Medulla oblongata (tissue), 1 donor: Measurements from ENCODE around the gene KIZ.
A peak's percentile ranks its signal among the peaks of the same experiment; 100 is the strongest.

Experiments used
- DNase-seq: peaks from one replicate; pipeline ENCODE4 v3.0.0-alpha.2; 2015; ENCODE audit errors: extremely low spot score

The KIZ gene

DNA sequence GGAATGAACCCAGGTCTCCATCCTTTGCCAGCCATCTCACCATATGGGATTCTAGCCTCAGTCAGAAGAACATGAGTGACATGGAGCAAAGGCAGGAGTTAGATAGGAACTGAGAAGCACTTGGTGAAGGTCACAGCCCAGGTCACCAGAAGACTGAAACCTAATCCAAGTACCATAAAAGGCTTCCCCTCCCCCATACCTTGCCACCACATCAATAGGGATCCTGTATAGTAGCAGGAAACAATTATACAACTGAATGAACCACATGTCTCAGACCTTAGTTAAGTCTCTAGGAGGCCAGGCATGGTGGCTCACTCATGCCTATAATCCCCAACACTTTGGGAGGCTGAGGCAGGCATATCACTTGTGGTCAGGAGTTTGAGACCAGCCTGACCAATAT, 49.6 kb downstream of the KIZ start:
- no peak for DNase-seq

DNA sequence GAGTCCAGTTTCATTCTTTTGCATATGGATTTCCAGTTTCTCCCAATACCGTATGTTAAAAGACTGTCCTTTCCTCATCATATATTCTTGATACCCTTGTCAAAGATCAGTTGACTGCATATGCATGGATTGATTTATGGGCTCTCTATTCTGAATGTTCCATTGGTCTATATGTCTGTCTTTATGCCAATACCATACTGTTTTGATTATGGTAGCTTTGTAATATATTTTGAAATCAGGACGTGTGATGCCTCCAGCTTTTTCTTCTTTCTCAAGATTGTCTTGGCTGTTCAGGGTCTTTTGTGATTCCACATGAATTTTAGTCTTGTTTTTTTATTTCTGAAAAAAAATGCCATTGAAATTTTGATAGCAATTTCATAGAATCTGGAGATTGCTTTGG, 51.9 kb downstream of the KIZ start:
- no peak for DNase-seq

DNA sequence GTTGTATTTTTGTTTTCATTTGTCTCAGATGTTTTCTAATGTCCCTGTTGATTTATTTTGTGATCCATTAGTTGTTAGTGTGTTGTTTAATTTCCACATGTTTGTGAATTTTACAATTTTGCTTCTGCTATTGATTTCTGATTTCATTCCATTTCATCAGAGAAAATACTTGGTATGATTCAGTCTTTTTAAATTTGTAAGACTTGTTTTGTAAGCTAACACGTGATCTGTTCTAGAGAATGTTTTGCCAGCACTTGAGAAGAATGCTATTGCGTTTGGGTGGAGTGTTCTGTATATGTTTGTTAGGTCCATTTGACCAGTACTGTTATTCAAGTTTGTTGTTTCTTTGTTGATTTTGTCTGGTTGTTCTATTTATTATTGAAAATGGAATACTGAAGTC, 53.9 kb downstream of the KIZ start:
- DNase-seq = no peak

DNA sequence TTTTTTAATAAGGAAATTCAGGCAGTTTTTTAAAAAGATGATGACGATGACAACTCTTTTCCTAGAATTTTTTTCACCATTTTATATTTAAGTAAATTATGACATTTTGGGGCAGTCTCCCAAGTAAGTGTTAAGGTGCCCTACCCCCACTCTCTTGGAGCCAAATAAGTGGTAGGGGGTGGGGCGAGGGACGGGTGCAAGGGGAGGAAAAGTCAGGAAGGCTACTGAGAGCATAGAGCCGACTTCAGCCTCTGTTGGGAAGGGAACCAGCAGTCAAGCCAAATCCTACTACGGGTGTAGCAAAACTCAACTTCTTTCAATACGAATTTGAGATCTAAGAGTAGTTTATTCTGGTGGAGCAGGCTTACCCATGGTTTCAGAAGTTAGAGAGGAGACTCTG, 54.4 kb downstream of the KIZ start:
- DNase-seq = no peak

DNA sequence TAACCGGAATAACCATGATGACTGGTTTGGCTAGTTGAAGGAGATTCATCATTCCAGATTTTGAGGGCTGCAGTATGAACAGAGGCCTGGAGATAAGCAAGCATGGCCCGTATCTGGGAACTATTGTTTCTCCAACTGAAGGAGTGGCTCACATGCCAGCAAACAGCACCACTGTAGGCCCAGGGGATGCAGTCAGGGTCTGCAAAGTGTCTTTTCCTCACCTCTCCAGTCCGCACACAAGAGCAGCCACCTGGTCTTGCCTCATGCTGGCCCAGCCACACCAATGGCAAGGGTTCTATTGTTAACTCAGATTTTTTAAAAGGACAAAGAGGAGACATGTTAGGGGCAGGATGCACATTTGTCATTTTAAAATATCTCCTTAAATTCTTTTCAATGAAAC, 55.1 kb downstream of the KIZ start:
- DNase-seq = no peak

DNA sequence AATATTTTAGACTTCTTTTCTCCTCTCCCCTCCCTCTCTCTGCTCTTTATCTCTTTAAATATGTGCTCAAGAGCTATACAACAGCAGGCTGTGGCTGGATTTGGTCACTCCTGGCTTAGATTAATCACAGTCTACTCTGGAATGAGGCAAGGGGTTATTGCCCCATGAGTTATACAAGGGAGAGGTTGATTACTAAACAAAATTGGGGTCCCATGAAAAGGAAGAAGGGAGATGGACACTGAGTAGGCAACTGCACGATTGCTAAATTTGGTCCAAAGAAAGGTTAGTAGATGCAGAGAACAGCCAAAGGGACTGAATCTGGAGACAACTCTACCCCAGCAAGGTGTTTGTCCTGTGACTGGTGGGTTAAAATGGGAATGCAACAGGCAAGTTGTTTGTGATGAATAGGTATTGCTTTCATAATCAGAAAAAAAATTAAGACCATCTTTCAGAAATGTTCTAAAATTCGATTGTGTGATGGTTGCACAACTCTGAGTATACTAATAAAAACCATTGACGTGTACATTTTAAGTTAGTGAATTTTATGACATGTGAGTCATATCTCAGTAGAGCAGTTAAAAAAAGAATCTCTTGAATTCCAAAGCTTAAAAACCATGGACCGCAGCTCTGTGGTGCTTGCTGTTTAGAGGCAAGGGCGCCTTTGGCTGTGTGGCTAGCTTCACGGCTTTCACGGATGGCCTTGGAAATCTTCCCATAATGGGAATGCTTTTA, 57.1 kb downstream of the KIZ start:
- no peak for DNase-seq

DNA sequence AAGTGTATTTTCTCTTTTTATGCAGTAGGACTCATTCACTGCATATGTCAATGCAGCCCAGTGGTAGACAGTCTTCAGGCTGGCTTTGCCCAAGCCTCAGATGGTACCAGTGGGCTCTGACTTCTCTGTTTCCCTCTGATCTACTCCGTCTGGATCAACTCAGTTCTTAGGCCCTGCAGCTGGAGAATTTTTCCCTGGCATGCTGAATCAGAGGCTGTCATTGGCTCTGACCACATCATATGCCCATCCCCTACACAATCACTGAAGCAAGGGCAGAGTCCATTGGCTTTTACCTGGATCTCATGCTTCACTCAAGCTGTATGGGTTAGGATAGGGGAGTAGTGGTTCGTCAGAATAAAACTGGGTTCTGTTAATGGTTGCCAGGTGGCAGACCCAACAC, 57.8 kb downstream of the KIZ start:
- no peak for DNase-seq

DNA sequence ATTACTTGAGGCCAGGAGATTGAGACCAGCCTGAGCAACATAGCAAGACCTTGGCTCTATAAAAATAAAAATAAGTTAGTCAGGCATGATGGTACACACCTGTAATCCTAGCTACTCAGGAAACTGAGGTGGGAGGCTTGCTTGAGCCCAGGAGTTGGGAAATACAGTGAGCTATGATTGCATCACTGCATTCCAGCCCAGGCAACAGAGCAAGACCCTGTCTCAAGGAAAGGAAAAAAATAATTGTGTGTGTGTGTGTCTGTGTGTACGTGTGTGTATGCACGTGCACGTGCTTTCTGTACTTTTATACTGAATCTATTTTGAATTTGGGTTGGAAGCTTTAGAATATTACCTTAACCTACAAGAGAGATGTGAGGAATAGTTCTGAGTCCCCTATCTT, 58.9 kb downstream of the KIZ start:
- no peak for DNase-seq

DNA sequence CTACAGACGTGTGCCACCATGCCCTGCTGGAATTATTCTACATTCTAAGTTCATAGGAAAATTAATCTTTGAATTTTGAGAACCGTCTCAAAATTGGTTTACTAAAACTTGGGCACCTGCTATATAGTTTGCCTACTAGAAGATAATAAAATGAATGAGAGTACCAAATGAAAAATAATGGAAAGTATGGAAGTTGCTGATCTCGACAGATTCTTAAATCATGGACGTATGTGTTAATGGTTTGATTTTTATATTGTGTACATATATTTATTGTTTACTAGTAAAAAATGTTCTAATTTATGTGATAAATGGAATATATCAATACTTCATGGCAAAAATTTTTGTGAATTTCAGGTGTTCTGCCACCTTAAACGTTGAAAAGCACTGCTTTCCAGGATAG, 60.0 kb downstream of the KIZ start:
- DNase-seq = no peak

DNA sequence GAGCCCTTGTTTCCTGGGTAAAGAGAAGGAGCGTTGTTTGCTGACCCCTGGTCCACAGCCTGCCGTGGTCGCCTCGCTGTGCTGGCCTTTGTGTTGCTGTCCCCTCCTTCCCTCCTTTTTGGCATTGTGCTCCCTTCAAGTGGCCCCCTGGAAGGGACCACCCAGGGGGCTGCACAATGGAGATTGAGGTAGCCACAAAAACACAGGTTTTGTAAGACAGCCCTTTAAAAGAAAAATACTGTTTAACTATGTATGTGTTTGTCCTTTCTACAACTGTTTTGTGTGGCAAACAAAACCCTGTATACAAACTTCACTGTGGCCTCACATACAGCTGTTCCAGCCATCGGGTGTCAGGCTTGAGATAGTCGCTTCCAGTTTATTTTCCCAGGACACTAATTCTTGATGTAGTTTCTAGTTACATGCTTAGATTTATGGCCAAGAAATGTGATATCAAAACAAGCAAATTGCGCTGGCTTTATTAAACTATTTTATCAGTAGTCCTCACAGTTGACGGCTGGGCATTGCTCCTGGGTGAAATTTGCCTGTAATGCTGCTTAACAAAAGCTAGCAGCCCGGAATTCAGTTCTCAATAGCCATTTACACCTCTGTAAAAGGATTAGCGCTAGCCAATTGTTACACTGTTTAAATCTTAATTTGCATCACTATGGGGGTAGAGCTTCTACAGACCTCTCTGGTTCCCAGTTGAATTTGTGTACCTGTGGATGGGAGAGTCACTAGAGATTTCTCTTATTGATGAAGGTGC, 64.1 kb downstream of the KIZ start:
- peak; percentile 51 for DNase-seq

DNA sequence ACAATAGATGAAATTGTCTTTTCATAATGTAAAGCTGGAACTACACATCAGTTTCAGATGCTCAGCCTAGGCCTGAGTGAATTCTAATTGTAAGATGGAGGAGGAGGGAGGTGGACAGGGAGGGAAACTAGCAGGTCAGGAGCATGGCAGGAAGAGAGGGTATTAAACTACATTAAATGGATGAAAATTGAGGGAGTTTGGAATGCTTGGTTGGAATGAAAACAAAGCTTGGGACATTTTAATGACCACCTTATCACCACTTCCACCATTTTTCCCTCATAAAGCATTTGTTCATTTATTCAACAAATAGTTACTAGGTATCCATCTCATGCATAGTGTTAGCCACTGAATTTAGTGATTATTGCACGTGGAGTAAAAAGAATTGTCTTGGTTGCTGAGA, 65.0 kb downstream of the KIZ start:
- DNase-seq = no peak

DNA sequence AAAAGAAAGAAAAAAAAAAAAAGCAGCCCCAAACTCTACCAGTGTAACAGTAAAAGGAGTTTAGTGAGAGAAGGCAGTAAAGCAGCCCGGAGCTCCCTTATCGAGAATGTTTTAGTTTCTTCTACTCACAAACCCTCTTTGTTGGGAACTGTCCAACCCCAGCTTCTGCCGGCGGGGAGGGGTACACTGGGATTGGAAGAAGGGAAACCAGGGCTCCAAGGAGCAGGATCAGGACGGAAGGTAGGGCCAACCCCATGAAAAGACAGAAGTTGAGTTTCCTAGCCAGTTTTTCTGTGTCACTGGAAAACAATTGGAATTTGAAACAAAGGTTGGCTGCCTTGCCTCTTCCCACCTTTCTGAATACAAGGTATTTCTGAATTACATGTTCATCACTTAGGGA, 66.0 kb downstream of the KIZ start:
- no peak for DNase-seq

DNA sequence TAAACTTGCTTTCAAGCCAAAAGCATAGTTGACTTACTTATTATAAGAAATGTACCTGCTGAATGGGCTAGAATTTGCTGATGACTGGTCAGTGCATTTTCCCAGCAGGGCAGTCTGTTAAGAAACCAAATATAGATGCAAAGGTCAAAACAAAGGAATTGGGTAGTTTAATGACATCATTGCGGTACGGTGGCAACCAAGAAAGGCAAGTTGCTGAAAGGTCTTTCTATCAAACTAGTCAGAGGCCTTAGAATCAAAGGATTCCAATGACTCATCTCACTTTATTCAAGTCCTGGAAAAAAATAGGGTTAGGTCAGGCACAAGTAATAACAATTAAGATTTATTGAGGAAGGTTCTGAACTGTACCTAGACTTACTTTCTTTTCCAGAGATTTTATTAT, 76.4 kb downstream of the KIZ start:
- no peak for DNase-seq

DNA sequence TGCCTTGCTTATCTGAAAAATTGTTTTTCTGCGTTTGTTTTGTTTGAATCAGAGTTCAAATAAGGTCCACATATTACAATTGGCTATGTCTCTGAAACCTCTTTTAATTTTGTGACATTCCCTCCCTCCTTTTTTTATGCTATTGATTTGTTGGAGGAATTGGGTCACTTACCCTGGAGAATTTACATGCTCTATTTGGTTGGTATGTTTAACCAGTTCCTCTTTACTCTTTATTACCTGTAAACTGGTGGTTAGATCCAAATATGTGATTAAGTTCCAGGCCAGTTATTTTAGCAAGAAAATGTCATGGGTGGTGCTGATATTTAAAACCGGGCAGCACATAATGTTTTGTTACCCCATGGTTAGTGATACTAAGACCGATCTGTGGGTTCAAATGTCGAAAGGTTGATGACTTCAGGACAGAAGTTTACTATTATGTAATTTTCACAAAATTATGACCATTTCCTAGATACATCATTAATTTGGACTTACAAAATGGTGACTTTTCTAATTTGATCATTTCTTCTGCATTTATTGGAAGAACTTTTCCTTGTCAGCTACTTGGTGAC, 77.3 kb downstream of the KIZ start:
- DNase-seq = no peak

DNA sequence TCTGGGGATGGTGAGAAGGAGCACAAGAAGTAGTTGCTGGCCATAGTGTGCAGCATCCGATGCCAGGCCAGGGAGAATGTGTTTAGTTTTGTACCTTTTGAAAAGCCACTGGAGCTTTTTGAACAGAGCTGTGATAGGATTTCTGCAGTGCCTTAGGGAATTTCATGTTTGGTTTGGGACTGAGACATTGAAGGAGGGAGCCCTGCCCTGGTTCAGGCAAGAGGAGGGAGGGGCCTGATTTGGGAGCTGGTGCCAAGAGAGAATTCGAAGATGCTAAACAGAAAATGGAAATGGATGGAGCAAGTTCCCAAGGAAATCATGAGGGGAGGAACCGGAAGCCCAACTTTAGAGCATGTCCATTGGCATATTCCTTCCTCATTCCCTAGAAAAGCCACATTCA, 80.7 kb downstream of the KIZ start:
- DNase-seq = no peak

DNA sequence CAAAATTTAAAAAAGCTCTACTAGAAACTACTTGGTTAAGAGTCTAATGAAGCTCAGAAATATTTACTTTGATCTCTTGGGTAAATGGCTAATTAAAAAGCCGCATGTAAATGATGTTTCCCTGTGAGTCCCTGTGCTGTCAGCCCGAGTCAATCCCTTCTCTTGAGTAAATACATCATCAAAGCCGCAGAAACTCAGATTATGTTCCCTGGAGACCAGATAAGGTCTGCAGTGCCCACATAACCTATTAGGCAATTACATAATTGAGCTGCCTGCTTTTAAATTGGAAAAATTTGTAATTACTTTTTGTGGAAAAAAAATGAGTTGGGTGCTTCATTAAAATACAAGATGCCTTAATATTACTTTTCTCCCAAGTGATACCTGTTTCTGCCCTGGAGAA, 83.1 kb downstream of the KIZ start:
- no peak for DNase-seq

DNA sequence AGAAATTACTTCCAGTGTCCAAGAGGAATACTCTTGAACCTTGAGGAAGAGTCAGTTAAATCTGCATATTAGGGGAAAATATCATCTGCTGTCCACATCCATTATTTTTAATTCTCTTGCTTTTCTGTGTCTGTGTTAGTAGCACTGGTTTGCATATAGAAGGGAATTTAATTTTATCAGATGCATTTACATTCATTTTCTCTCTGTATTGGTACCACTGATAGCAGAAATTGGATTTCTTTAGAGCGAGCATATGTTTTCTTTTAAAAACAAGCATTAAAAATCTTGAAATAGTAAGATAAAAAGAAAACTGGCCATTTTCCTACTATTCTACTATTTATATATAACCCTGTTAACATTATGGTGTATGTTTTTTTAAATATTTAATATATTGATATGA, 83.8 kb downstream of the KIZ start:
- no peak for DNase-seq

DNA sequence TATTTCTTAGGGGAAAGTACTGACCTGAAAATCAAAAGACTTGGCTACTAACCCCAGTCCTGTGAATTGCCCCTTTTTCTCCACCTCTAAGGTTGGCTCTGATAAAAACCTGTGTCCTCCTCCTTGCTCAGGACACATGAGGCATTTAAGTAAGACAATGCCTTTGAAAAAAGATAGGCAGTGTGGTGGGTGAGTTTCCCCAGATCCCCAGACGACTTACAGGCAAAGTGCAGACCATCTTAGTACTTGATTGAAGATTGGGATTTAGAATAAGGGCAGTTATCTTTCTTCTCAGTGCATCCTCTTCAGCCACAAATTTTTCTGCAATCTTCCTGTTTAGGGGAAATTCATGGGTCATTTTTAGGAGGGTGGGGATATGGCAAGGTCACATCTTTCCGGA, 87.8 kb downstream of the KIZ start:
- DNase-seq = no peak

DNA sequence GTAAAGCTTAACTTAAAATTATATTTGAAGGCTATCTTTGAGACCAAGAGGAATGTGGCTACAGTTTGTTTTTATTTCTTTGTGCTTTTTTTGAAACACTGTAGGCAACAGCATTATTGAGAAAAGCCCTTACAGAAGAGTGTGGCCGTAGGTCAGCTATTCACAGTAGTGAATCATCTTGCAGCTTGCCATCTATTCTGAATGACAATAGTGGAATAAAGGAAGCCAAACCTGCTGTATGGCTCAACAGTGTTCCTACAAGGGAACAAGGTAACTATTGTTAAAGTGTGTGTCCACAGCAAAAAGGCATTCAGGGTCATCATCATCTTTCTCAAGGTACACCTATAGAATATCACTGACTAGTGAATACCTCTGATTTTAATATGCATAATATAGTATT, 88.5 kb downstream of the KIZ start:
- no peak for DNase-seq

DNA sequence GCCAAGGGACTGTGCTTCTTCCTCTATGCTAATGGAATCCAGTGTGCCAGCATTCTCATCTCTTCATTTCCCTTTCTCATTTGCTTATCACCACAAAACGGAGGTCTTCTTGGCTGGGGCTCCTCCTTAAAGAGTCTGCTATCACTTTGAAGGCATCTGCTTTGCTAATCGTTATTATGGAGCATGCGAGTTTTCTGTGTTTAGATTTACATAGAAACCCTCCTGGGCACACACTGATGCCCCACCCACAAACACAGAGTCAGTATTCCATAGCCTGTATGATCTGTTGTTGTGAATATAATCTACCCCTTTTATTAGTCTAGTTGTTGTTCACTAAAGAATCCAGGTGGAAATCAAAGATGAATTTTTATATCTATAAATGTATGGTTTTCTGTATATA, 93.8 kb downstream of the KIZ start:
- DNase-seq = no peak

DNA sequence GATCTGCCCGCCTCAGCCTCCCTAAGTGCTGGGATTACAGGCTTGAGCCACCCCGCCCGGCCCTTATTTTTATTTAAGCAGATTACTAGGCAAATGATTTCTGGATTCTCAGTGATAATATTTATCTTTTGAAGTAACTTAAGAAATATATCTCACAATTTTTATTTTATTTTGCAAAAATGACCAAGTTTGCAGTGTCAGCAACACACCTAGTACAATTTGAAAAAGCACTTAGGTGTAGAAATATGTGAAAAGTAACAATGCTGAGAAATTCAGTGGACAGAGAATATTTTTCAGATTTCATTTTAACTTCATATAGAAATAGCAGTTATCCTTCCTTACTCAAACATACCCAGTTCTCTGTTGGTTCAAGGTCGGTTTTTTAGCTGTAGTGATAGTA, 98.3 kb downstream of the KIZ start:
- no peak for DNase-seq

DNA sequence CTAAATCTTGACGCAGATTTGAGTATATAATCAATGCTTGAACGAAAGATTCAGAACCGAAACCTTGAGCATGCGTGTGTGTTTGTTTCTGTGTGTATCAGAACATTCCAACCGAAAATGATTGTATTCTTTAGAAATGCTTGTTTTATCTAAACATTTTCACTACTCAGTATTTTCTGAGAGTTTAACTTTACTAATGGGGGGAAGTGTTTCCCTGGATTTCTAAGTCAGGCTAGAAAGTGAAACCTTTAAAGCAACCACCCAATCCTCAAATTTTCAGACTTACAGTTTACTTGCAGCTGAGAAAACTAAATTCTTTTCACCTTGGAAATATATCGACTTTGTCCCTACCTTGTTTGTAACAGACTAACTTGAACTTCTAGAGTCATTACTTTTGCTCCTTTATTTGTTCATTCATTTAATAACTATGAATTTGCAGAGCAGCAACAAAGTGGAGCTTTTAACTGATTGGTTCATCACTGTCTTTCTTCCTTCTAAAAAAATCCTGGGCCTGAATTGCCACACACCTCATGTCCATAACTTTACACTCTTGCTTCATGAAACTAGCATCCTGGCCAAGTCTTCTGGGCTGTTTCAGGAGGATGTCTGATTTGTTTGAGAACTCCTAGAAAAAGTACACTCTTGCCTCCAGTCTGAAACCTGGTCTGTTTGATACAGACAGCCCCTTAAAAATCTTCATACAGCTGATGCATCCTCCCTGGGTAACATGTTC, 99.5 kb downstream of the KIZ start:
- DNase-seq = no peak

DNA sequence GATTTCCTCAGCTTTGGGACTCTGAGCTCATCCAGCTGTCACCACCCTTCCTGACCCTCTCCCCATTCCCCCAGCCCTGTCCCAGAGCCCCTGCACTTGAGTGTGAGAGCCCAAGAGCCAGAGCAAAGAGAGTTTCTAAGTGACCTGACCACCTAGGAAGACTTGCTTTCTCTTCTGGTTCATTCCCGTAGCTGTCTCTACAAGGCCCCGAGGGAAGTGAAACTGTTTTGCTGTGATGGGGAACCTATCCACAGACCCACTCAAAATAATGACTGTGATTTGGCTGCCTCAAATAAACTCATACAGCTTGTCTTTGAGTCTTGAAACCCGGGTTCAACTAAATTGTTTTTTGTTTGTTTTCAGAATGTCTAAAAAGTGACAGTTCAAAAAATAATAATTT, 102.6 kb downstream of the KIZ start:
- DNase-seq = peak; percentile 34
